GM13976 (cell line): ENCODE measurements around the gene IFITM5.
"Not testable (repeated sequence)": the region's sequence is repeated elsewhere in the genome, so short reads cannot be mapped to it uniquely, and the experiment has no call there.

Experiments used
- DNase-seq: peaks from one replicate; pipeline ENCODE4 v3.0.0; 2012; ENCODE audit warnings: low spot score
- in situ Hi-C: fragments of 300-500 bp; cut with MboI; formaldehyde crosslinking; loops from one replicate; pipeline ENCODE4 v1.12.0; 2022; ENCODE audit warnings: low sequenced_read_pairs, mixed read lengths, inconsistent platforms; ENCODE audit not compliant: unreplicated experiment
- TF ChIP-seq, protein P1 (sequence below): IDR thresholded peaks from 2 replicates; pipeline ENCODE4 v1.5.1; 2012; ENCODE audit warnings: borderline replicate concordance, mild to moderate bottlenecking; ENCODE audit not compliant: insufficient read depth; ENCODE audit errors: extremely low read depth, missing control alignments, control extremely low read depth

Gene IFITM5

DNA sequence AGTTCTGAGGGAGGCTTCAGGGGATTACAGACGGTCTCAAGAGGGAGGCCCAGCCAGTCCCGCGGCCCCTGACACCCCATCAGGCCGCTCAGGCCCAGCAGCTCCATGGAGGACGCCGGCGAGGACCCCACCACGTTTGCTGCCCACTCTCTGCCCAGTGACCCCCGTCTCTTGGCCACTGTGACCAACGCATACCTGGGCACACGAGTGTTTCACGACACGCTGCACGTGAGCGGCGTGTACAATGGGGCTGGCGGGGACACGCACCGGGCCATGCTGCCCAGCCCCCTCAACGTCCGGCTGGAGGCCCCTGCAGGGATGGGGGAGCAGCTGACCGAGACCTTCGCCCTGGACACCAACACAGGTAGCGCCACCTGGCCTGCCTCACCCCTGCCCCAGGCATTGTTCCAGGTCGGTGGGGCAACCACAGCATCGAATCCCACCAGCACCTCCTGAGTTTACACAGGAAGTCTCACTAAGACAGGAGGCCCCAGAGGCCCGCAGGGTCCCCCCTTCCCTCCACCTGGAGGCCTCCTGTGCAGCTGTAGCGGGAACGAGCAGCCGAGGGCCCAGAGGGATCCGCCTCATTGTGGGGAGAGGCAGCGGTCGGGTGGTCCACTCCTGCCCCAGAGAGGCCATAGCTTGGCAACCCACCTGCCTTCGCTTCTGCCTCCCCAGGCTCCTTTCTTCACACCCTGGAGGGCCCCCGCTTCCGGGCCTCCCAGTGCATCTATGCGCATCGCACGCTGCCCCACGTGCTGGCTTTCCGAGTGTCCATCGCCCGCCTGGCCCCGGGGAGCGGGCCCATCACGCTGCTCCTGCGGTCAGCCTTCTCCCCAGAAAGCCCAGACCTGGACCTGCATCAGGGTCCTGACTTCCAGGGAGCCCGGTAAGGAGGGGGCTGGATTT is 9.4 kb downstream of the IFITM5 start:
- TF ChIP-seq, protein P1, sequence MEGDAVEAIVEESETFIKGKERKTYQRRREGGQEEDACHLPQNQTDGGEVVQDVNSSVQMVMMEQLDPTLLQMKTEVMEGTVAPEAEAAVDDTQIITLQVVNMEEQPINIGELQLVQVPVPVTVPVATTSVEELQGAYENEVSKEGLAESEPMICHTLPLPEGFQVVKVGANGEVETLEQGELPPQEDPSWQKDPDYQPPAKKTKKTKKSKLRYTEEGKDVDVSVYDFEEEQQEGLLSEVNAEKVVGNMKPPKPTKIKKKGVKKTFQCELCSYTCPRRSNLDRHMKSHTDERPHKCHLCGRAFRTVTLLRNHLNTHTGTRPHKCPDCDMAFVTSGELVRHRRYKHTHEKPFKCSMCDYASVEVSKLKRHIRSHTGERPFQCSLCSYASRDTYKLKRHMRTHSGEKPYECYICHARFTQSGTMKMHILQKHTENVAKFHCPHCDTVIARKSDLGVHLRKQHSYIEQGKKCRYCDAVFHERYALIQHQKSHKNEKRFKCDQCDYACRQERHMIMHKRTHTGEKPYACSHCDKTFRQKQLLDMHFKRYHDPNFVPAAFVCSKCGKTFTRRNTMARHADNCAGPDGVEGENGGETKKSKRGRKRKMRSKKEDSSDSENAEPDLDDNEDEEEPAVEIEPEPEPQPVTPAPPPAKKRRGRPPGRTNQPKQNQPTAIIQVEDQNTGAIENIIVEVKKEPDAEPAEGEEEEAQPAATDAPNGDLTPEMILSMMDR = no peak
- DNase-seq = no peak

DNA sequence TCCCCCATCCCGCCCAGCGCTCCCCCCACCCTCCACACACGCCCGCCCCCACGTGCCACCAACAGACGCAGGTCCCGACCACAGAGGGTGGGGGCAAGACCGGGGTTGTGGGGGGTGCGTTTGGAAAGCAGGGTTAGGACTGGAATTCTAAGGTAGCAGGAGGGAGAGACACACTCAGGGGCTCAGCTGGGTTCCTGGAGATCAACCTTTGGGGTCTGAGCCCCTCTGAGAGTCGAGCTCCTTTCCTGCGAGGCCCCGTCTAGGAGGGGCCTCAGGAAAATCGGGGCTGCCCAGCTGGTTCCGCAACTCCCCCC is 10.0 kb downstream of the IFITM5 start:
- in situ Hi-C loops = no loop called here

More for the DNA sequence above, 9.4 kb downstream of the IFITM5 start:
- in situ Hi-C loops = no loop called here

DNA sequence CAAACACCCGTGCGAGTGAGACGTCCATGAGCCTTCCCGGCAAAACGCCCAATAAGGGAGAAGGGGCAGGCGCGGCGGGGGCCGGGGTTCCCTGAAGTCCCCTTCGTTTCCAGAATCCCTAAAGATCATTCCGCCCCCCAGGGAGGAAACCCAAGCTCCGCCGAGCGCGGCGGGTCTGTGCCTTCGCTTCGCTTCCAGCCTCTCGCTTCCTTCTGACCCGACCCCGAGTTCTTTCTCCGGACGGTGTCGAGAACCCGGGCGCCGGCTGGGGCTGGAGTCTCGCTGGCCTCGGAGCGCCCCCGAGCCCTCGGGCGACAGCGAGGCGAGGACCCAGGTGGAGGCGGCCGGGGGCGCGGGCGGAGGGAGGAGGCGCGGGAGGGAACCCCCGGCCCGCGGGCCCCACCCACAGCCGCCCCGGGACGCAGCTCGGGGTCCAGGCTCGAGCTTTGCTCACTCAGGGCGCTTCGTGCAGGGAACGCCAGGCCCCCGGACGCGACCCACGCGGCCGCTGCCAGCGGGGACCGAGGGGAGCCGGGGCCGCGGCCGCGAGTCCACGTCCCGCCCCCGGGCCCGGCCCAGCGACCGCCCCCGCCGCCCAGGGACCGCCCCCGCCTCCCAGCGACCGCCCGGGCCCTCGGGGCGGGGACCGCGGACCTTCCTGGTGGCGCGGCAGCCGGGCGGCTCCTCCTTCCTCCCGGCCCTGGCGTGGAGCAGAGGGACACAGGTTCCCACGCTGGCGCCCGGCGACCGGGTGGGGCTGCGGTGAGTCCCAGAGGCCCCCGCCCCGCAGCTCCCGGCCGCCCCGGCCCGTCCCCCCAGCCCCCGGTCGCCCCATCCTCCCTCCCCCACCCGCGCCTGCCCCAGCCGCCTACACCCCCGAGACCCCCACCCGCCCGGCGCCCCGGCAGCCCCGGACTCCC is 10.6 kb downstream of the IFITM5 start, which contains the start of gene PGGHG:
Gene PGGHG (plus strand): TSS at position 649 of the 920 bp plus-strand sequence. CDS start 691 bp downstream, outside the sequence.
- in situ Hi-C loops = no loop called here
- DNase-seq = peak; percentile 92
- TF ChIP-seq, protein P1 = no peak

More for the DNA sequence above, 10.0 kb downstream of the IFITM5 start:
- TF ChIP-seq, protein P1 = no peak
- DNase-seq = no peak

DNA sequence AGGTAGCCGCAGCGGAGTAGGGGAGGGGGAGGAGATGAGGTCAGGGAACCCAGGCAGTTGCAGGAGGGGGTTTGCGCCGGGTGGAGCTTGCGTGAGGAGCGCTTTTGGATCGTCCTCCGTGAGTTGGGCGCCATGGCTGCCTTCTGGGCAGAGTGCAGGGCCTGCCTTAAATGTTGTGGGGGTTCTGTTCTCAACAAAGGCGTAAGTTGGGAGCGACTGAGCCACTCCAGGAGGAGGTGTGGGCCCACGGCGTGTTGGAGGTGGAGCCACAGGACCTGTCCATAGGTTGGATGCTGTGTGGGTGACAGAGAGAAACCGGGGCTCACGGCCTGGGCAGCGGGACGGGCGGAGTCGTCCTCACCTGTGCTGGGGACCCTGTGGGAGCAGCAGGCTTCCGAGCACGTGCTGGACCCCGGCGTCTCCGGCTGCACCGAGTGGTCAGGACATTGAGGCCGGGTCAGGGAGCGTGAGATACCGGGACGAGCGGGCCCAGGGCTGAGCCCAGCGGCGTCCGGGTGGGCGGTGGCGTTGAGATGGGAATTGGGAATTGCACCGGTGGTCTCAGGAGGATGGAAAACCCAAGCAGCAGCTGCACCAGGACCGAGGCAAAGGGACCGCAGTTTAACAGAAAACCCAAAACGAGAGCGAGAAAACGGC is 11.4 kb downstream of the IFITM5 start:
- in situ Hi-C loops = no loop called here
- DNase-seq = peak; percentile 46
- TF ChIP-seq, protein P1 = no peak

DNA sequence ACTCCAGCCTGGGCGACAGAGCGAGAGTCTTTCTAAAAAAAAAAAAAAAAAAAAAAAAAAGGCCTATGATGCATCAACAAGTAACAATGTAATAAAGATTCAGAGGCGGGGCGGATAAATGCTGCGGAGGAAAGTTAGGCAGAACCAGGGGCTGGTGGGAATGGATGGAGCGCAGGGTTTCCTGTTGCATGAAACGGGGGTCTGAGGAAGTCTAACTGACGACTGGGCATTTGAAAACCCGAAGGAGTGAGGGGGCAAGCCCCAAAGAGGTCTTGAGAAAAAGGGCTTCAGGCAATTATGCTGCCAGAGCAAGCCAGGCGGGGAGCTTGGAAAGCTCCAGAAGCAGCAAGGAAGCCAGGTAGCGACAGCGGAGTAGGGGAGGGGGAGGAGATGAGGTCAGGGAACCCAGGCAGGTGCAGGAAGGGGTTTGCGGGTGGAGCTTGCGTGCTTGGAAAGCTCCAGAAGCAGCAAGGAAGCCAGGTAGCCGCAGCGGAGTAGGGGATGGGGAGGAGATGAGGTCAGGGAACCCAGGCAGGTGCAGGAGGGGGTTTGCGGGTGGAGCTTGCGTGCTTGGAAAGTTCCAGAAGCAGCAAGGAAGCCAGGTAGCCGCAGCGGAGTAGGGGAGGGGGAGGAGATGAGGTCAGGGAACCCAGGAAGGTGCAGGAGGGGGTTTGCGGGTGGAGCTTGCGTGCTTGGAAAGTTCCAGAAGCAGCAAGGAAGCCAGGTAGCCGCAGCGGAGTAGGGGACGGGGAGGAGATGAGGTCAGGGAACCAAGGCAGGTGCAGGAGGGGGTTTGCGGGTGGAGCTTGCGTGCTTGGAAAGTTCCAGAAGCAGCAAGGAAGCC is 12.1 kb downstream of the IFITM5 start:
- in situ Hi-C loops = not testable (repeated sequence)
- peak; percentile 36 for DNase-seq

DNA sequence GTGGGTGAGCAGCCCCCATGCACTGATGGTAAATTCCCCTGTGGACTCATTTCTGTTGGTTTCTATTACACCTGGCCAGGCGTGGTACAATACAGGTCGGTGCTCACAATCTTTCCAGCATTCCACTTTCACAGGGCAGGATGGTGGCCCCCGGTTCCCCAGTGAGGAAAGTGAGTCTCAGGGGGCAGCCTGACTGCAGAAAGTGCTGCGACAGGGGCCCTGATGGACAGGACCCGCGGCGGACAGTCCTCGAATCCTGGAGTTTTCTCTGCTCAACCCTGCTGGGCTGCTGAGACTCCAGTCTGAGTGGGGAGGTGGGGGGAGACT is 13.5 kb downstream of the IFITM5 start:
- in situ Hi-C loops = no loop called here
- TF ChIP-seq, protein P1 = no peak
- peak; percentile 31 for DNase-seq
